HepG2 (cell line): Measurements from ENCODE around the gene HSPB6. TPM values are rescaled to one million over a fixed set of nuclear protein-coding genes. Genes with fewer than 3 reads are reported as not detected.
A peak's percentile ranks its signal among the peaks of the same experiment; 100 is the strongest.

ENCODE experiments used
- ATF7-NPFF ChIP-seq: sonication (generic); formaldehyde crosslinking; IDR thresholded peaks from 2 replicates; pipeline ENCODE4 v1.8.1; 2023; ENCODE audit warnings: mild to moderate bottlenecking, low read depth, missing genetic modification reagents, moderate library complexity
- CHD2 ChIP-seq: IDR thresholded peaks from 2 replicates; pipeline ENCODE4 v1.6.1; 2011; ENCODE audit warnings: low read depth, low read length, improper control_type of control experiment
- CHD4 ChIP-seq: fragments of 200-600 bp; sonication (generic); IDR thresholded peaks from 2 replicates; pipeline ENCODE4 v1.7.0; 2017; ENCODE audit warnings: mild to moderate bottlenecking, low read length, borderline replicate concordance
- POGZ ChIP-seq: sonication (generic); formaldehyde crosslinking; IDR thresholded peaks from 2 replicates; pipeline ENCODE4 v1.4.0; 2020; ENCODE audit warnings: mild to moderate bottlenecking, missing genetic modification reagents
- POLR2A ChIP-seq, 2 experiments: IDR thresholded peaks; 2 replicates each; pipeline ENCODE4 v1.6.1; 2011; ENCODE audit warnings: low read depth in 2 of 2, low read length in 2 of 2, mild to moderate bottlenecking in 1 of 2, moderate library complexity in 1 of 2; ENCODE audit not compliant: insufficient read depth in 1 of 2
- TEAD3 ChIP-seq: optimal IDR thresholded peaks from 2 replicates; pipeline ENCODE3; 2016; ENCODE audit warnings: borderline replicate concordance
- ZNF280B ChIP-seq: sonication (generic); formaldehyde crosslinking; IDR thresholded peaks from 2 replicates; pipeline ENCODE4 v1.5.0; 2020; ENCODE audit warnings: missing genetic modification reagents, mild to moderate bottlenecking, borderline replicate concordance
- ZNF333 ChIP-seq: sonication (generic); formaldehyde crosslinking; IDR thresholded peaks from 2 replicates; pipeline ENCODE4 v1.4.0; 2020; ENCODE audit warnings: mild to moderate bottlenecking, missing genetic modification reagents, borderline replicate concordance
- ZNF563 ChIP-seq: sonication (generic); formaldehyde crosslinking; IDR thresholded peaks from 2 replicates; pipeline ENCODE4 v1.8.0; 2022; ENCODE audit warnings: mild to moderate bottlenecking, moderate library complexity, missing genetic modification reagents
- ZNF720 ChIP-seq: sonication (generic); formaldehyde crosslinking; IDR thresholded peaks from 2 replicates; pipeline ENCODE4 v1.4.0; 2020; ENCODE audit warnings: missing genetic modification reagents
- ZNF768 ChIP-seq: sonication (generic); formaldehyde crosslinking; IDR thresholded peaks from 2 replicates; pipeline ENCODE4 v1.4.0; 2020; ENCODE audit warnings: missing genetic modification reagents
- polyA plus RNA-seq, 8 experiments: library from polyadenylated mRNA; depleted of rRNA in 3 of 8; stranded (reverse) in 7 of 8; unstranded in 1 of 8; fragments of >200 nt; fragmentation: Illumina TruSeq in 4 of 8; extraction: Trizol in 4 of 8; gene quantifications; 2 replicates each; pipeline versions ENCODE4 v1.2.1 to v1.2.3, GENCODE V29; 2011 to 2016; ENCODE audit warnings: low read depth in 4 of 8, missing spikeins in 1 of 8, mixed read lengths in 1 of 8; ENCODE audit not compliant: insufficient read depth in 1 of 8
- total RNA-seq, 5 experiments: library from RNA; depleted of rRNA; stranded (reverse); fragments of >200 nt; fragmentation: Illumina TruSeq; extraction: Trizol; gene quantifications; 2 replicates each; pipeline ENCODE4 v1.2.3, GENCODE V29; 2016; ENCODE audit warnings: low read depth in 1 of 5
- TF ChIP-seq, protein P1 (sequence below), 2 experiments: sonication (generic) in 1 of 2; formaldehyde crosslinking in 1 of 2; IDR thresholded peaks; 2 replicates each; pipeline versions ENCODE4 v1.4.0 to v1.6.1; 2016 to 2020; ENCODE audit warnings: borderline replicate concordance in 1 of 2, low read depth in 1 of 2, mild to moderate bottlenecking in 1 of 2, missing genetic modification reagents in 1 of 2
- TF ChIP-seq, protein P2 (sequence below): sonication (generic); formaldehyde crosslinking; IDR thresholded peaks from 2 replicates; pipeline ENCODE4 v1.8.1; 2023; ENCODE audit warnings: mild to moderate bottlenecking, moderate library complexity, missing genetic modification reagents
- TF ChIP-seq, protein P3 (sequence below): sonication (generic); formaldehyde crosslinking; conservative IDR thresholded peaks from 2 replicates; pipeline ENCODE4 v1.4.0; 2020; ENCODE audit warnings: mild to moderate bottlenecking, missing genetic modification reagents, moderate library complexity
- TF ChIP-seq, protein P4 (sequence below): sonication (generic); formaldehyde crosslinking; conservative IDR thresholded peaks from 2 replicates; pipeline ENCODE4 v1.8.0; 2022; ENCODE audit warnings: missing genetic modification reagents

Gene HSPB6
- total and polyA plus RNA-seq, 2 of the 13 experiments (the other 11 are each of a cell fraction or from before 2014, with no cell fraction given) = 0.18 TPM; not detected in 1

DNA sequence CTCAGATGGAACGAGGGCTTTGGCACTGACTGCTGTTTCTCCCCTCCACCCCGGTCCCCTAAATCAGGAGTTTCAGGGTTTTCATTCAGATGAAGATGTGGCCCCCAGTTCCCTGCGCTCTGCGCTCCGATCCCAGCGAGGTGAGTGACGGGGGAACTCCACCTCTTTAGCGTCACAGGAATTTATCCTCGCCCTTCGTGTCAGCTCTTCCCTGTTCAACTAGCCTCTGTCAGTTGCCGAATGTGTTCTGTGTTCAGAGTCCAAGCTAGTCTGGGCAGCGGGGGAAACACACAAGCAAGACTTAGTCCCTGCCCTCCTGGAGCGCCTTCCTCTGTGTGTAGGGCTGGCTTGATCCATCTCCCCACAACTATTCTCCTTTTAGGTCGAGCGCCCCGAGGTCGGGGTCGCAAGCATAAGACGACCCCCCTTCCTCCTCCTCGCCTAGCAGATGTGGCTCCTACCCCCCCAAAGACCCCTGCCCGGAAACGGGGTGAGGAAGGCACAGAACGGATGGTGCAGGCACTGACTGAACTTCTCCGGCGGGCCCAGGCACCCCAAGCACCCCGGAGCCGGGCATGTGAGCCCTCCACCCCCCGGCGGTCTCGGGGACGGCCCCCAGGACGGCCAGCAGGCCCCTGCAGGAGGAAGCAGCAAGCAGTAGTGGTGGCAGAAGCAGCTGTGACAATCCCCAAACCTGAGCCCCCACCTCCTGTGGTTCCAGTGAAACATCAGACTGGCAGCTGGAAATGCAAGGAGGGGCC lies 37.2 kb downstream of the HSPB6 start (continued):
- TF ChIP-seq, protein P1, sequence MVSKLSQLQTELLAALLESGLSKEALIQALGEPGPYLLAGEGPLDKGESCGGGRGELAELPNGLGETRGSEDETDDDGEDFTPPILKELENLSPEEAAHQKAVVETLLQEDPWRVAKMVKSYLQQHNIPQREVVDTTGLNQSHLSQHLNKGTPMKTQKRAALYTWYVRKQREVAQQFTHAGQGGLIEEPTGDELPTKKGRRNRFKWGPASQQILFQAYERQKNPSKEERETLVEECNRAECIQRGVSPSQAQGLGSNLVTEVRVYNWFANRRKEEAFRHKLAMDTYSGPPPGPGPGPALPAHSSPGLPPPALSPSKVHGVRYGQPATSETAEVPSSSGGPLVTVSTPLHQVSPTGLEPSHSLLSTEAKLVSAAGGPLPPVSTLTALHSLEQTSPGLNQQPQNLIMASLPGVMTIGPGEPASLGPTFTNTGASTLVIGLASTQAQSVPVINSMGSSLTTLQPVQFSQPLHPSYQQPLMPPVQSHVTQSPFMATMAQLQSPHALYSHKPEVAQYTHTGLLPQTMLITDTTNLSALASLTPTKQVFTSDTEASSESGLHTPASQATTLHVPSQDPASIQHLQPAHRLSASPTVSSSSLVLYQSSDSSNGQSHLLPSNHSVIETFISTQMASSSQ (IDR thresholded peaks at IDR 0.05; ENCODE audit: low read depth) = no peak
- TF ChIP-seq, protein P1 (CRISPR knock-in tag; IDR thresholded peaks at IDR 0.05; ENCODE audit: borderline replicate concordance) = no peak
- no peak for TF ChIP-seq ZNF768 (CRISPR knock-in tag)
- no peak for TF ChIP-seq ZNF720 (CRISPR knock-in tag)
- TF ChIP-seq, protein P2, sequence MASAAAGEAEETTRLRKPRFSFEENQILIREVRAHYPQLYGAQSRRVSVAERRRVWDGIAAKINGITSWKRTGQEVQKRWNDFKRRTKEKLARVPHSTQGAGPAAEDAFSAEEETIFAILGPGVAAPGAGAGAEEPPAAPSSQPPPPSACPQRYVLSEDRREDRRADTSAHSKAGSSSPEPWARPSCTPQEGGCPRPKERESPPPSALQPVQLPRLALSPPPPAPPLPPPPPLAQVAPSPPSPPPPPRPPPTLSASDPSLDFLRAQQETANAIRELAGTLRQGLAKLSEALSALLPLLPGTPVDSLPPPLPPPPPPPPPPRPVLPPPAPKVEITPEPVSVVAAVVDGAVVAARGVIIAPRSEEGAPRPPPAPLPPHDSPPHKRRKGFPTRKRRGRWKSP (CRISPR knock-in tag) = peak; percentile 60; the same call in 1 of the 2 replicates
- TF ChIP-seq POGZ (CRISPR knock-in tag) = no peak
- TF ChIP-seq ZNF333 (CRISPR knock-in tag) = no peak
- TF ChIP-seq, protein P3, sequence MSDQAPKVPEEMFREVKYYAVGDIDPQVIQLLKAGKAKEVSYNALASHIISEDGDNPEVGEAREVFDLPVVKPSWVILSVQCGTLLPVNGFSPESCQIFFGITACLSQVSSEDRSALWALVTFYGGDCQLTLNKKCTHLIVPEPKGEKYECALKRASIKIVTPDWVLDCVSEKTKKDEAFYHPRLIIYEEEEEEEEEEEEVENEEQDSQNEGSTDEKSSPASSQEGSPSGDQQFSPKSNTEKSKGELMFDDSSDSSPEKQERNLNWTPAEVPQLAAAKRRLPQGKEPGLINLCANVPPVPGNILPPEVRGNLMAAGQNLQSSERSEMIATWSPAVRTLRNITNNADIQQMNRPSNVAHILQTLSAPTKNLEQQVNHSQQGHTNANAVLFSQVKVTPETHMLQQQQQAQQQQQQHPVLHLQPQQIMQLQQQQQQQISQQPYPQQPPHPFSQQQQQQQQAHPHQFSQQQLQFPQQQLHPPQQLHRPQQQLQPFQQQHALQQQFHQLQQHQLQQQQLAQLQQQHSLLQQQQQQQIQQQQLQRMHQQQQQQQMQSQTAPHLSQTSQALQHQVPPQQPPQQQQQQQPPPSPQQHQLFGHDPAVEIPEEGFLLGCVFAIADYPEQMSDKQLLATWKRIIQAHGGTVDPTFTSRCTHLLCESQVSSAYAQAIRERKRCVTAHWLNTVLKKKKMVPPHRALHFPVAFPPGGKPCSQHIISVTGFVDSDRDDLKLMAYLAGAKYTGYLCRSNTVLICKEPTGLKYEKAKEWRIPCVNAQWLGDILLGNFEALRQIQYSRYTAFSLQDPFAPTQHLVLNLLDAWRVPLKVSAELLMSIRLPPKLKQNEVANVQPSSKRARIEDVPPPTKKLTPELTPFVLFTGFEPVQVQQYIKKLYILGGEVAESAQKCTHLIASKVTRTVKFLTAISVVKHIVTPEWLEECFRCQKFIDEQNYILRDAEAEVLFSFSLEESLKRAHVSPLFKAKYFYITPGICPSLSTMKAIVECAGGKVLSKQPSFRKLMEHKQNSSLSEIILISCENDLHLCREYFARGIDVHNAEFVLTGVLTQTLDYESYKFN (CRISPR knock-in tag) = peak; percentile 50
- TF ChIP-seq CHD4 = no peak
- no peak for TF ChIP-seq CHD2
- TF ChIP-seq POLR2A (IDR thresholded peaks at IDR 0.05; ENCODE audit: insufficient read depth in 1 of 2, low read depth in 2 of 2, low read length in 2 of 2) = 0 out of 4 replicates have a peak, but pooled peaks of 1 of the 2 experiments have one; percentile 28
- TF ChIP-seq ATF7-NPFF = no peak
- TF ChIP-seq, protein P4, sequence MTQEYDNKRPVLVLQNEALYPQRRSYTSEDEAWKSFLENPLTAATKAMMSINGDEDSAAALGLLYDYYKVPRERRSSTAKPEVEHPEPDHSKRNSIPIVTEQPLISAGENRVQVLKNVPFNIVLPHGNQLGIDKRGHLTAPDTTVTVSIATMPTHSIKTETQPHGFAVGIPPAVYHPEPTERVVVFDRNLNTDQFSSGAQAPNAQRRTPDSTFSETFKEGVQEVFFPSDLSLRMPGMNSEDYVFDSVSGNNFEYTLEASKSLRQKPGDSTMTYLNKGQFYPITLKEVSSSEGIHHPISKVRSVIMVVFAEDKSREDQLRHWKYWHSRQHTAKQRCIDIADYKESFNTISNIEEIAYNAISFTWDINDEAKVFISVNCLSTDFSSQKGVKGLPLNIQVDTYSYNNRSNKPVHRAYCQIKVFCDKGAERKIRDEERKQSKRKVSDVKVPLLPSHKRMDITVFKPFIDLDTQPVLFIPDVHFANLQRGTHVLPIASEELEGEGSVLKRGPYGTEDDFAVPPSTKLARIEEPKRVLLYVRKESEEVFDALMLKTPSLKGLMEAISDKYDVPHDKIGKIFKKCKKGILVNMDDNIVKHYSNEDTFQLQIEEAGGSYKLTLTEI (CRISPR knock-in tag) = no peak
- no peak for TF ChIP-seq ZNF563 (CRISPR knock-in tag)
- TF ChIP-seq ZNF280B (CRISPR knock-in tag) = no peak
- peak; percentile 7 for TF ChIP-seq TEAD3 (CRISPR knock-in tag)
